GM21576 (cell line): ENCODE data around the gene DOCK4.
A peak's percentile ranks its signal among the peaks of the same experiment; 100 is the strongest.

Source experiments
- ATAC-seq: cut with Tn5 transposase; IDR thresholded peaks from one replicate; pipeline ENCODE4 v1.9.1; 2021; ENCODE audit warnings: mild to moderate bottlenecking, moderate library complexity; ENCODE audit not compliant: unreplicated experiment

DOCK4 gene

GRCh38 chr7:111866787-111867186, 339.4 kb downstream of the DOCK4 start:
- no peak for ATAC-seq

- no peak for ATAC-seq
Observed at GRCh38 chr7:111865430-111865829, 340.8 kb downstream of the DOCK4 start.

- ATAC-seq, result no peak
Observed at GRCh38 chr7:111864291-111864976, 341.8 kb downstream of the DOCK4 start.

DNA sequence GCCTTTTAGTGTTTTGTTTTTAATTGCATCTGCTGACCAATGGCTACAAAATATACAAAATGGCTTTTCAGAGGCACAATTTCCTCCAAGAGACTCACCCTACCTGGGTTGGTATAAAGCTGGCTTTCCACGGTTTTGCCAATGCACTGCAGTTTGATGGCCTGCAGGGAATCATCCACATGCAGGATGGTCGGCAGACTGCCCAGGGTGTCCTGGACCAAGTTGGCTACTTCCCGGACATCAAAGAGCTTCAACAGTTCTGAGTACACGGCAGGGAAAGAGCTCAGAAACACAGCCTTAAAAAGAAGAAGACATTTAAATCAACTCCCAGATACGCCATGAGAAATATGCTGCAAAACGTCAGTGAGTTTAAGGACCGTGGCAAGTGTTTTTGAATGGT, 342.9 kb downstream of the DOCK4 start:
- no peak for ATAC-seq

DNA sequence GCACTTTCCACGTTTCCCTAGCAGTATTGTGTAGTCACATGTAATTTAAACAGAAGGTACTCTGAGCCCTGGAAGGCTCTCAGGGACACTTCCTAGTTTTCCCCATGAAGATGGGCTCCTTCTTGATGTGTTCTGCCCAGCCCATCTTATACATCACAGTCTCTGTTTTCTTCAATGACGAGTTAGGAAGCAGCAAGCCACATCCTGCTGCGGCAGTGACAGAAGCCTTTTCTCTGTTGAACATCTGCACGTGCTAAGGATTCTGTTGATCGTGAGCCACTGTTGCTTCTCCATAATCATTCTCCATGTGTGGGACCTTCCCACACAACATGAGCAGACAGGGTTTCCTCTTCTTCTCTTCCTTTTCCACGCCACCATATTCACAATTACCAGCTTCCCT, 346.0 kb downstream of the DOCK4 start:
- no peak for ATAC-seq

- no peak for ATAC-seq
Observed at GRCh38 chr7:111858331-111858730, 347.9 kb downstream of the DOCK4 start.

DNA sequence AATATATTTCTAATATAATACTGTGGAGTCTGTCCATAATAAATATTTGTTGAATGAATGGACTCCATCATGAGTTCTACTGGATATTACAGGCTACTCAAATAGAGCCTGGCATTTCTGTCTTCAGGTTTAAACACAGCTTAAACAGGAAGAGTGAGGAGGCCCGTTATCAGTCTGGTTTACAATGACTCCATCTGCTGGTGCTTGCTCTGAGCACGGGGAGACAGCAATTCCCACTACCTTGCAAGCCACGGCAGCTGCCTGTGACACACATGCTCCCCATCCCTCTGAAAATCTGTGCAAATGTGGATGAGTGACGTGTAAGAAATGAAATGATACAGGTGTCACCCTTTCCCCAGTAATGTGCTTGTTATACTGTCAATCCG, 350.4 kb downstream of the DOCK4 start:
- ATAC-seq, result no peak

GRCh38 chr7:111855161-111855841, 350.9 kb downstream of the DOCK4 start:
- peak; percentile 86 for ATAC-seq

DNA sequence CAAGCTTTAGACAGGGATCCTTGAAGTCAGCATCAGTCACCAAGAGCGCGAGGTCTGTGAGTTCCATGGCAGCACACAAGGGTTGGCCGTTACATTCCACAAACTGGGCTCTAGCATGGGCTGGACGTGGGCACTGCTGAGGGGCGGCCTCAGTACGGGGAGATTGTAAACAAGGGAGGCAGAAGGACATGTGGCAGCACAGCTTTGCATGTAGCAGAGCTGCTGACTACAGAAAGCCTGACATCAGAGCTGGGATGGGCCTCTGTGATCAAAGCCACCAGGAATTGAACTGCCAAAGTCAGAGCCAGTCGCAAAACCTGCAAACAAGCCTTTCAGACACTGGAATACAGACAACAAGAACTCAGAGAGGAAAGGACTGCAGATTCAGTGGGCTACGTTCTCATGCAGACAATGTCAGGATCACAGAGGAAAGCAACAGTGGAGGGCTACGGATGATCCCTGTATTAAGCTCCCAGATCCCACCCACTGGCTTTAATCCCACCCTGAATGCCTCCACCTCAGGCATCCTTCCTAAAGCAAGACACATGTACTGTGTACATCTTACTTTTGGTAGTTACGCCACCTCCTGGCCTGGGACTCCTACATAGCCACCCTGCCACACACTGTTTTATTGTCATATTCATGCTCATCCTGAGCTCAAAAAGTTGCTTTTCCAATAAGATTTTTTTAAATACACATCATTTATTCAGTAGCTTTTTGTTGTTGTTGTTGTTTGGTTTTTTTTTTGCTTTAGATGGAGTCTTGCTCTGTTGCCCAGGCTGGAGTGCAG, 352.8 kb downstream of the DOCK4 start:
- no peak for ATAC-seq

DNA sequence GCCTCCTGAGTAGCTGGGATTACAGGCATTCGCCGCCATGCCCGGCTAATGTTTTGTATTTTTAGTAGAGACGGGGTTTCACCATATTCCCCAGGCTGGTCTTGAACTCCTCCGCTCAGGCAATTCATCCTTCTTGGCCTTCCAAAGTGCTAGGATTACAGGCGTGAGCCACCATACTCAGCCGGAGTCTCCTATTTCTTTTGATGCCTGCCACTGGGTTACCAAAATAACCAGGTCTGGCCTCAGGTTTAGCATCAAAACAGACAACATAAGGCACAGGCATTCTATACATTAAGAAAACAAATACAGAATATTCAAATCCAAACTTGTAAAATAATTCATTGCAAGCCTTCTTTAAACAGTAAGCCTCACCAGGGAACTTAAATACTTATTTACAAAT, 354.1 kb downstream of the DOCK4 start:
- no peak for ATAC-seq

DNA sequence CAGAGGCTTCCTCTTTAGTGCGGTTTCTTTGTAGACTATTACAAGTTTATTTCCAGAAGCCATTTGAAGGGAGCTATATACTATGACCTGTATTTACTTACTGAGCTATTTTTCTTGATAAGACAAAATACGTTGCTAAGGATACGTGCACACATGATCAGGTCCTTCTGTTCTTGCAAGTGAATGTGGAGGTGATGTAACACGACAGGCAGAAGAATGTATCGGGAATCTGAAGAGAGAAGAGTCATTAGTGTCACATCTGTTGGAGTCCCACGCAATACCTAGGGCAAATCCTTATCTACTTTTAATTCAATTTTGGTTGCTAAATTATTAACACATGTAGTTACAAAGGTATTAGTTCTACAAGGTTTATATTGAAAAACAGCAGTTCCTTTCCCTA, 359.3 kb downstream of the DOCK4 start:
- no peak for ATAC-seq

GRCh38 chr7:111845853-111846252, 360.3 kb downstream of the DOCK4 start:
- ATAC-seq, result no peak

DNA sequence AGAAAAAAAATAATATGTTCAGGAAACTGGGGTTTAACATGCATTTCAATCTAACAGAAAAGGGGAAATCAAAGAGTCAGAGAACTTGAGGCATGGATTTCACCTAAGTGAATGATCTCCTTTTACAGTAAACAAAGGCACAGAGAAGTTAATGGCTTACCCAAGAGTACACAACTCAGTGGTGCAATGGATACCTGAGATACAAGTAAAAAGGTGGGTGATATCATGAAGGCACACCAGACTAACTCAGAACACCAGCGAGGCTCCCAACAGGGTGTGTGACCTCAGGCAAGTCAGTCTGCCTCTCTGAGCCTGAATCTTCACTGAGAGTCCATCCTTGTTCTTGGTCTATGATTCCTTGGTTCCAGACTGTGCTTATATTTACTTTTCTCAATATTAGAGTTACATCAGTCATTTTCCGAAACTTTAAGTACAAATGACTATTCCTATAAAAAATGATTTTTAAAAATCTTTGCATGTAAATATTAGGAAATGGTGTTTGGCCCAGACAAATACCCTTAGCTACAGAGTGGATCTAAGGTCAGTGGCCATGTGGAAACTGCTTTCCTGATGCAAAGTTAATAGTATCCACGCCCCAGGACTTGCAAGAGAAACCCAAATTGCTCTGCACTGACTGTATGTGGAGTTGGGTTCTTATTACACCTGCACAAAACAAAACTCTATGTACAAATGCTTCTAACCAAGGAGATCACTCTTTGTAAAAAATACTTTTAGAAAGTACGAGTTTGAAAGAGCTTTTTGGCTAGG, 361.1 kb downstream of the DOCK4 start:
- ATAC-seq, result no peak

DNA sequence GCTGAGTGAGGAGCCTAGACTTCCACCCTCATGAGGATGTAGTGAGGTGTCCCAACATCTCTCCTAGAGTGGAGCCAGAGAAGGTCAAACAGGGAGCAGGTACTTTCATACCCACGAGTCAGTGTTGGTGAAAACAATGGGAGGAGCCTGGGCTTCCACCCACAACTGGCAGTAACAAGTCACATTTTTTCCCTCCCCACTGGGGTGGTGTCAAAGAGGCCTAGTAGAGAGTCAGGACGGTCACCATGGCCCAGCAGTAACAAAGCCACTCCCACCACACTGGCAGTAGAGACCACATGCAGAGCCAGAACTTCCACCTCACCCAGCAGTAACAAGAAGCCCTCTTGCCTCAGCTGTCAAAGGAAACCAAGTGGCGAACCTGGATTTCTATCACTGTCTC, 363.7 kb downstream of the DOCK4 start:
- ATAC-seq, result no peak

DNA sequence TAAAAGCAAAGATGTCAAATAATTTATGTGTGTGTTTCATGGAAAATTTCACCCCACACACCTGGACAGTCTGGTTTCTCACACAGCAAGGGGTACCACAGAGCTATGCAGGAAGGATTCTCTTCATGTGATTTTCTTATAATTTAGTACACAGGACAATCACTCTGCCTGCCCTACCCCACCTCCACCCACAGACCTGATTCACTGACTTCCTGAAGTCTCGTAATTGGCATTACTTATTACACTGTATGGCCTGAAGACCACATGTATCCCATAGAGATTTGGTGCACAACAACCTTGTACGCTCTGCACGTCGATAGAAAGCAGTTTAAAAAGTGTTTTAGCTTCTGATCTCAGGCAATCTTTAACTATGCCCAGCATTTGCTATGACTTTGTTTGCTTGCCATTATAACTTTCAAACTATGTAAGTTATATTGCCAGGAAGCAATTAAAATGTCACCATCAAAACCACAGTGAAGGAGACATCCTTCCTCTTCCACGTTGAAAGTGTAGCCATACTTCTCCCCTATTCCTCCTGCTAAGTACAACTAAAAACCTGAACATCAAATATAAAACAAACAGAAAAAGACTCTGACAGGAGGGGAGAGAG, 364.5 kb downstream of the DOCK4 start:
- ATAC-seq, result no peak

DNA sequence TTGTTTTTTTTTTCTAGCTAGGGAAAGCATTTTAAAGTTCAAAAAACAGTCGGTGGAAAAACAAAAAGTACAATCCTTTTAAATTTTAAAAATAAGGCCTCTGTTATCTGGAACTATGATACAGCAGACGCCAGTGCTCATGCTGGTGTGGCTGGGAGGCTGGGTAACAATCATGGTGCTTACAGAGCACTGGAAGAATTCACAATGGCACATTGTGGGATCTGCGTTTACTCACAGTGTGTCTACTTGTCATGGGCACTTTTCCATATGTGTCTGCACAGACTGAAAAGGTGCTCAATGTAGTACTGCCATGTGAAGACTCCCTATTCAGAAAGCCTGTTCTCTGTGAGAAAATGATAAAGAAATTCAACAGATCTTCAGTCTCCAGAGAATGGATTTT, 365.7 kb downstream of the DOCK4 start:
- no peak for ATAC-seq

GRCh38 chr7:111839261-111839660, 366.9 kb downstream of the DOCK4 start:
- no peak for ATAC-seq

DNA sequence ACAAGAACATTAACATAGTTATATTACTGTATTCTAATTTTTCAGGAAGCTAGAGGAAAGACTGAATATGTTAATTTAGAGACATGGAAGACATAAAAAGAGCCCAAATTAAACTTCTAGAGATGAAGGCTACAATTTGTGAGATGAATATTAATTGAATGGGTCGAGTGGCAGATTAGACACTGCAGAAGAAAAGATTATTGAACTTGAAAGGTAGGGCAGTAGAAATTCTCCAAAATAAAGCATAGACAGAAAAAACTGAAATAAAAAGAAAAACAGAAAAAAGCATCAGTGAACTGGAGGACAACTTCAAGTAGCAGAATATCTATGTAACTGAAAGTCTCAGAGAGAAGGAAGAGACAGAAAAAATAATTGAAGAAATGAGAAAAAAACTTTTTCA, 369.6 kb downstream of the DOCK4 start:
- no peak for ATAC-seq

DNA sequence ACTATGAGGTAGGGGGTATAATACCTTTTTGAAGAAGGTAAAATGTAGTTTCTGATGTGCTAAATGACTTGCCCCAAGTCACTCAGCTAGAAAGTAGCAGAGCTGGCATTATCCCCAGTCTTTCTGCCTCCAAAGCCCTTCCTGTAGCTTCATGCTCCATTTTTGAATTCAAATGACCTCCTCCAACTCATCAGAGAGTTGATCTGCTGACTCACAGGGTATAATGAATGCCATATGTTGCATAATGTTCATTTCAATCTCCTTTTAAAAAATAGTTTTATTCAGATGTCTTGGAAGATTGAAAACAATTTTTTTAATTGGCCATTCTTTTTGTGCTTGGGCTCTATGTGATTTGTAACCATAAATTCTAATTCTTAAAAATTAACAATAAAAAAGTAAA, 371.1 kb downstream of the DOCK4 start:
- ATAC-seq, result no peak

GRCh38 chr7:111834367-111834766, 371.8 kb downstream of the DOCK4 start:
- ATAC-seq, result no peak

- no peak for ATAC-seq
Observed at GRCh38 chr7:111833466-111833865, 372.7 kb downstream of the DOCK4 start.
